Left ventricle myocardium inferior (tissue), 1 donor: ENCODE measurements around the gene KCNG2. TPM values are rescaled to one million over a fixed set of nuclear protein-coding genes. Genes with fewer than 3 reads are reported as not detected.

Source experiments
- DNase-seq: peaks from one replicate; pipeline ENCODE4 v3.0.0-alpha.2; 2020
- H3K27ac ChIP-seq: fragments of 200-600 bp; replicated peaks from 2 replicates; pipeline ENCODE4 v1.8.0; 2021
- H3K27me3 ChIP-seq: fragments of 200-600 bp; 2 replicates; pipeline ENCODE4 v1.8.0; 2021; ENCODE audit warnings: low read depth
- H3K36me3 ChIP-seq: fragments of 200-600 bp; 2 replicates; pipeline ENCODE4 v1.8.0; 2021
- H3K4me1 ChIP-seq: fragments of 200-600 bp; 2 replicates; pipeline ENCODE4 v1.8.0; 2021
- H3K4me3 ChIP-seq: fragments of 200-600 bp; 2 replicates; pipeline ENCODE4 v1.8.0; 2021; ENCODE audit warnings: mild to moderate bottlenecking, moderate library complexity
- H3K9me3 ChIP-seq: fragments of 200-600 bp; replicated peaks from 2 replicates; pipeline ENCODE4 v1.8.0; 2021
- intact Hi-C: fragments of 100-400 bp; cut with micrococcal nuclease; formaldehyde crosslinking; loops from one replicate; pipeline ENCODE4 v1.11.0; 2022
- total RNA-seq: library from RNA; stranded (reverse); fragmentation: NEBNext Ultra II Directional; extraction: Animal tissue kit (Norgen Biotek cat#: 25700); gene quantifications from one replicate; pipeline ENCODE4 v1.2.1, GENCODE V29; 2021
- TF ChIP-seq, protein P1 (sequence below): fragments of 200-600 bp; IDR thresholded peaks from 2 replicates; pipeline ENCODE4 v1.8.0; 2021; ENCODE audit warnings: antibody characterized with exemption, mild to moderate bottlenecking, borderline replicate concordance
- donor health status: DM: no; HTN: yes; CAD: no; lungs with severe emphysema.

The KCNG2 gene
- total RNA-seq, 1 donor from 2014 or later, result not detected

DNA sequence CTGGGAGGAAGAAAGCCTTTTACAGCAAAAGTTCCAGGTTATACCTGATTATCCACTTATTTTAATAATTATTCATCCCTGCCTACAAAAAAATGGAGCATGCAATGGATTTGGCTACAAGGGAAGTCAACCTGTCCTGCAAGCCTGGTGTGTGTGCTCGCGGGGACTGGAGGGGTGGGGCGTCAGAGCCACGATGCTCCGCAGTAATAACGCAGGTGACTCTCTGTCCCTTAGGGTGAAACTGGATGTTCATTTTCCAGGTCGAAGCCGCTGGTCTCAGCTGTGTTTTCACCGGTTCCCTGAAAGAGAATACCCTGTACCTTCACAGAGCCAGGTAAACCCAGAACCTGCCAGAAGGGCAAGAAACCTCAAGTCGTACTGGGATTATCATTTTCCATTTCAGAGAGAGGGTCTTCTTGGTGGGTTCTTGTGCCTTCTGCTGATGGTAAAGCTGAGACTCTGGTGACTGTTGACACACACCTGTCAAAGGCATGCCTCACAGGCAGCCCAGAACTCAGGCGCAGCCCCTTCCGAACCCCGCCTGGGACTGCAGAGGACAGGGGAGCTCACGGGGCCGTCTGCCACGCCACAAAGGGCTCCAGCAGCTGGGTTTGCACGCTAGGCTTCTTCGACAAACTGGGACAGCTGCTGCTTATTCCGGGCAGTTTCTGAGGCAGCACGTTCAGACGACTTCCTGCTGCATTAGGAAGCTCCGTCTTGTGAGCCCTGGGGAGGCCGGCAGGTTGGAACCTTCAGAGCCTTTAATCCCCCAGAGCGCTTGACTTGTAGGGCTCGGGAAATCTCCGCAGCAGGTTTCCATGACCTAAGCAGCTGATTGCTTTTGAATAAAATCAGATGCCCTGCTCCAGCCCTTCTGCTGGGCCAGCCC lies 58.6 kb downstream of the KCNG2 start:
- H3K4me1 ChIP-seq, result peaks cover 5% of the 10 kb centered on the region
- intact Hi-C loops, result no loop called here
- H3K9me3 ChIP-seq, result peaks cover 19% of the 10 kb centered on the region
- no peak for DNase-seq
- peaks cover 55% of the 10 kb centered on the region for H3K27me3 ChIP-seq
- no peak overlapping the region for H3K4me3 ChIP-seq
- no peaks in the 10 kb centered on the region for H3K36me3 ChIP-seq
- TF ChIP-seq, protein P1, sequence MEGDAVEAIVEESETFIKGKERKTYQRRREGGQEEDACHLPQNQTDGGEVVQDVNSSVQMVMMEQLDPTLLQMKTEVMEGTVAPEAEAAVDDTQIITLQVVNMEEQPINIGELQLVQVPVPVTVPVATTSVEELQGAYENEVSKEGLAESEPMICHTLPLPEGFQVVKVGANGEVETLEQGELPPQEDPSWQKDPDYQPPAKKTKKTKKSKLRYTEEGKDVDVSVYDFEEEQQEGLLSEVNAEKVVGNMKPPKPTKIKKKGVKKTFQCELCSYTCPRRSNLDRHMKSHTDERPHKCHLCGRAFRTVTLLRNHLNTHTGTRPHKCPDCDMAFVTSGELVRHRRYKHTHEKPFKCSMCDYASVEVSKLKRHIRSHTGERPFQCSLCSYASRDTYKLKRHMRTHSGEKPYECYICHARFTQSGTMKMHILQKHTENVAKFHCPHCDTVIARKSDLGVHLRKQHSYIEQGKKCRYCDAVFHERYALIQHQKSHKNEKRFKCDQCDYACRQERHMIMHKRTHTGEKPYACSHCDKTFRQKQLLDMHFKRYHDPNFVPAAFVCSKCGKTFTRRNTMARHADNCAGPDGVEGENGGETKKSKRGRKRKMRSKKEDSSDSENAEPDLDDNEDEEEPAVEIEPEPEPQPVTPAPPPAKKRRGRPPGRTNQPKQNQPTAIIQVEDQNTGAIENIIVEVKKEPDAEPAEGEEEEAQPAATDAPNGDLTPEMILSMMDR, result no peak
- no peak overlapping the region for H3K27ac ChIP-seq

DNA sequence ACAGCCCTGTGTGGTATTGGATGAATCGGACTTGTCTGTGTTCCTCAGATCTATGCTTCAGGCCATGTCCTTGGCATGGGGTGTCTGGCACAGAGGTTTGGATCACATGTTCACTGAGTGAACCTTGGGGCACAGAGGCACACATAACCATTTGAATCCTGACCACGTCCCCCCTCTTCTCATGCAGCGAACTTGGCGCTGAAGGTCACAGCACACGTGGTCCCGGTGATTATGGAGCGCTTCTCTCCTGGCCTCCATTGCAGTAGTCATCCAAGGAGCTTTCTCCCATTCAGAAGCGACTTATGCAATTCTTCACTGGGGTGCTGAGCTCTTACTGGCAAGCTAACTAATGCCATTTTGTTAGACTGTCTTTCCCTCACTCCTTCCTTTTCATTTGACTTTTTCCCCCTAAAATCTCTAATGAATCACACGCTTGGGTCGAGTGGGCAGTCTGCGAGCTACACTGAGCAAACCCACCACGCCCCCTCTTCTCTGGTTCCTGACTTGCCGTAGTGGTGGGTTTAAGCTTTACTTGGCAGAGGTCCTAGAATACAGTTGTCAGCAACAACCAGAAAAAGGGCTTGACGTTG lies 59.4 kb downstream of the KCNG2 start:
- peaks cover 61% of the 10 kb centered on the region for H3K27me3 ChIP-seq
- peaks cover 5% of the 10 kb centered on the region for H3K4me1 ChIP-seq
- peaks cover 27% of the 10 kb centered on the region for H3K9me3 ChIP-seq
- intact Hi-C loops, result no loop called here
- TF ChIP-seq, protein P1, result no peak
- H3K36me3 ChIP-seq, result no peaks in the 10 kb centered on the region
- no peak for DNase-seq
- no peak overlapping the region for H3K4me3 ChIP-seq
- H3K27ac ChIP-seq, result no peak overlapping the region

DNA sequence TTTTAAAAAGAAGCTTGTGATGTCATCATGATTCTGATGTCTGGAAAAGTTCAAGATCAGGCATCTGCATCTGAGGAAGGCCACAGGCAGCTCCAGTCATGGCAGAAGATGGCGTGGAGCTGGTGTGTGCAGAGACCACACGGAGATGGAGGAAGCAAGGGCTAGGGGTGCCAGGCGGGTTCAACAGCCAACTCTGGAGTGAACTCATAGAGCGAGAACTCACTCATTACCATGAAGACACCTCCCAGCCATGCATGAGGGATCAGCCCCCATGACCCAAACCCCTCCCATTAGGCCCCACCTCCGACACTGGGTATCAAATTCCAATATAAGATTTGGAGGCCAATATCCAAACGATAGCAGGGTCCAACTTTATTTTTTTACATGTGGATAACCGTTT lies 61.6 kb downstream of the KCNG2 start:
- TF ChIP-seq, protein P1, result no peak
- no peaks in the 10 kb centered on the region for H3K36me3 ChIP-seq
- H3K27ac ChIP-seq, result no peak overlapping the region
- peaks cover 32% of the 10 kb centered on the region for H3K9me3 ChIP-seq
- peaks cover 58% of the 10 kb centered on the region for H3K27me3 ChIP-seq
- intact Hi-C loops, result no loop called here
- peaks cover 5% of the 10 kb centered on the region for H3K4me1 ChIP-seq
- DNase-seq, result no peak
- no peak overlapping the region for H3K4me3 ChIP-seq

DNA sequence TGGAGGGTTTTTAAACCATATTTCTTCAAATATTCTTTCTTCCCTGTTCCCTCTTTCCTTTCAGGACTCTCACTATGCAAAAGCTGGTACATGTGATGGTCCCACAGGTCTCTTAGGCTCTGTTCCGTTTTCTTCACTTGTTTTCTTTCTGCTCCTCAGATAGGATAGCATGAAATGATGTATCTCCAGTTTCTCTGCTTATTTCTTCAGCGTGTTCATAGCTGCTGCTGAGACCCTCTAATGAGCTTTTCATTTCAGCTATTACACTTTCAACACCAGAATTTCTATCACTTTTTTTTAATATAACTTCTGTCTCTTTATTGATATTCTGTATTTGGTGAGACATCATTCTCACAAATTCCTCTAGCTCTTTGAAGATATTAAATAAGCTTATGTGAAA lies 63.9 kb downstream of the KCNG2 start:
- peaks cover 32% of the 10 kb centered on the region for H3K9me3 ChIP-seq
- DNase-seq, result no peak
- peaks cover 40% of the 10 kb centered on the region for H3K27me3 ChIP-seq
- H3K4me3 ChIP-seq, result no peak overlapping the region
- no peaks in the 10 kb centered on the region for H3K4me1 ChIP-seq
- TF ChIP-seq, protein P1, result no peak
- no peak overlapping the region for H3K27ac ChIP-seq
- no peaks in the 10 kb centered on the region for H3K36me3 ChIP-seq
- intact Hi-C loops, result no loop called here

DNA sequence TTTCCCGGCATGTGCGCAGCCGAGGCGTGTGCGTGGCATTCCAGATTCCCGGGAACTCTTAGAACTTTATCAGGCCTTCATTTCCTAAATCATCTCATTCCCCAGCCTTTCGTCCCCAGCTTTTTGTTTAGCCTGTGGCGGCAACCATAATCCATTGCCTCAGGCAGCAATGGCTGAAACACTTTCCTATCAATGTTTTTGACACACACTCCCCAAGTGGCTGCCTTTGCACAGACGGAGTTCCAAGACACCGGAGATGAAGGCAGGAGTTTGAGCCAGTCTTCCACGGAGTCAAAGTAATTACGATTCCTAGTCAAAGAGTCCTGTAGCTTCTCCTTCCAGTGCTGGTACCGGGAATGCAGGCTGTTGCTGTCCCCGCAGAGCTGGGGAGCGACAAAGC lies 64.8 kb downstream of the KCNG2 start:
- no peak overlapping the region for H3K27ac ChIP-seq
- intact Hi-C loops, result no loop called here
- TF ChIP-seq, protein P1, result no peak

More for the DNA sequence above, 64.8 kb downstream of the KCNG2 start:
- Histone ChIP-seq H3K36me3 (no peaks in the 10 kb centered on the region), H3K4me3 (no peak overlapping the region), H3K4me1 (no peaks in the 10 kb centered on the region), H3K9me3 (peaks cover 32% of the 10 kb centered on the region), H3K27me3 (peaks cover 40% of the 10 kb centered on the region)
- no peak for DNase-seq
